Upper lobe of left lung (tissue), 6 donors: Measurements from ENCODE around the gene SLC25A25. TPM values are rescaled to one million over a fixed set of nuclear protein-coding genes. Genes with fewer than 3 reads are reported as not detected.

Experiments used
- ATAC-seq, 2 donors: fragments of 200-7000 bp; cut with Tn5 transposase; one replicate each; pipeline ENCODE4 v1.9.1; 2022; ENCODE audit warnings: mild to moderate bottlenecking in 2 of 2, moderate library complexity in 2 of 2; ENCODE audit not compliant: low FRiP score in 2 of 2
- DNase-seq, 2 donors: peaks; one replicate each; pipeline ENCODE4 v3.0.0-alpha.2; 2019 to 2020
- H3K27ac ChIP-seq, 4 donors: fragments of 200-600 bp; sonication (generic); one replicate each; pipeline ENCODE4 v1.5.1; 2016 to 2019
- H3K27me3 ChIP-seq, 4 donors: fragments of 200-600 bp; sonication (generic); one replicate each; pipeline ENCODE4 v1.5.1; 2017 to 2019
- H3K36me3 ChIP-seq, 4 donors: fragments of 200-600 bp; sonication (generic); one replicate each; pipeline ENCODE4 v1.5.1; 2016 to 2019
- H3K4me1 ChIP-seq, 4 donors: fragments of 200-600 bp; sonication (generic); one replicate each; pipeline ENCODE4 v1.5.1; 2018 to 2019
- H3K4me3 ChIP-seq, 4 donors: fragments of 200-600 bp; sonication (generic); one replicate each; pipeline ENCODE4 v1.5.1; 2017 to 2019; ENCODE audit warnings: mild to moderate bottlenecking in 2 of 4, moderate library complexity in 1 of 4
- H3K9me3 ChIP-seq, 4 donors: fragments of 200-600 bp; sonication (generic); one replicate each; pipeline ENCODE4 v1.5.1; 2018 to 2019
- EP300 ChIP-seq, 4 donors: sonication (generic); formaldehyde crosslinking; IDR thresholded peaks; one replicate each; pipeline ENCODE4 v1.5.1; 2017; ENCODE audit warnings: antibody characterized with exemption in 4 of 4, control low read depth in 2 of 4
- POLR2A ChIP-seq, 4 donors: fragments of 450-650 bp; IDR thresholded peaks; one replicate each; pipeline ENCODE4 v1.5.1; 2016 to 2017; ENCODE audit warnings: antibody characterized with exemption in 4 of 4, mild to moderate bottlenecking in 2 of 4
- POLR2AphosphoS5 ChIP-seq, 2 donors: sonication (generic); formaldehyde crosslinking; IDR thresholded peaks; one replicate each; pipeline ENCODE4 v1.5.1; 2017; ENCODE audit warnings: antibody characterized with exemption in 2 of 2
- WGBS, 2 donors: methylation state at CpG; one replicate each; pipeline ENCODE4 v1.1.5; 2017 to 2018; 5-methylcytosine and 5-hydroxymethylcytosine counted together
- total RNA-seq, 6 donors: library from RNA; depleted of rRNA in 4 of 6; stranded (reverse); fragments of >200 nt in 4 of 6; gene quantifications; one replicate each; pipeline versions ENCODE4 v1.1.0 to v1.2.1, GENCODE V29; 2016 to 2021
- TF ChIP-seq, protein P1 (sequence below), 6 experiments: fragments of 450-650 bp in 4 of 6; fragments of 200-600 bp in 2 of 6; sonication (generic) in 2 of 6; IDR thresholded peaks; one replicate each; pipeline ENCODE4 v1.5.1; 2016 to 2019; ENCODE audit warnings: antibody characterized with exemption in 6 of 6
- donor health status: DM: no; HTN: no; CAD: no; lungs with moderate emphysema.
- donor health status: DM: no; HTN: yes; CAD: no; lungs with severe emphysema.

The SLC25A25 gene
- total RNA-seq, 6 donors from 2014 or later = 23.6 to 40.2 (median 33.7) TPM

GRCh38 chr9:128024761-128025308 is 43.2 kb upstream of the SLC25A25 start:
- Histone ChIP-seq H3K27me3 (no peaks in the 10 kb centered on the region), H3K27ac (peak overlapping the region in 1 of 4 donors; percentile 61), H3K4me3 (no peak overlapping the region), H3K36me3 (no peaks in the 10 kb centered on the region), H3K9me3 (no peaks in the 10 kb centered on the region), H3K4me1 (peaks cover 0 to 12% (median 4%) of the 10 kb centered on the region in 4 donors)
- 72 to 74% methylated on average over 5 of the region's 5 CpGs for WGBS, 2 donors
- TF ChIP-seq EP300 (IDR thresholded peaks at IDR 0.05) (no peak), POLR2AphosphoS5 (IDR thresholded peaks at IDR 0.05) (no peak)
- DNase-seq = no peak
- no peak for ATAC-seq

DNA sequence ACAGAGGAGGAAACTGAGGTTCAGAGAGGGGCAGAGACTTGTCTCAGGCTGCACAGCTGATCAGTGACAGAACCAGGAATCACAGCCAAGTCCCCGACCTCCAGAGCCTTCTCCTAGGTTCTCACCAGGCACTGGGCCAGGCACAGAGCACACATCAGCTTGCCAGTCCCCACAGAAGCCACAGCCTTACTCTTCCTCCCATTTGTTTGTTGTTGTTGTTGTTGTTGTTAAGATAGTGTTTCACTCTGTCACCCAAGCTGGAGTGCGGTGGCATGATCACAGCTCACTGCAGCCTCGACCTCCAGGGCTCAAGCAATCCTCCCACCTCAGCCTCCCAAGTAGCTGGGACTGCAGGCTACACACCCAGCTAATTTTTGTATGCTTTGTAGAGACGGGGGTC is 42.3 kb upstream of the SLC25A25 start:
- Histone ChIP-seq H3K27me3 (no peaks in the 10 kb centered on the region), H3K4me3 (no peak overlapping the region), H3K9me3 (no peaks in the 10 kb centered on the region), H3K36me3 (no peaks in the 10 kb centered on the region), H3K4me1 (peaks cover 0 to 12% (median 4%) of the 10 kb centered on the region in 4 donors), H3K27ac (peak overlapping the region in 2 of 4 donors; percentile 42 to 61)
- DNase-seq = no peak
- WGBS, 2 donors = 64 to 71% methylated on average over 3 to 4 of the region's 4 CpGs
- TF ChIP-seq POLR2AphosphoS5 (IDR thresholded peaks at IDR 0.05) (no peak), EP300 (IDR thresholded peaks at IDR 0.05) (no peak), POLR2A (IDR thresholded peaks at IDR 0.05) (no peak)
- TF ChIP-seq, protein P1, sequence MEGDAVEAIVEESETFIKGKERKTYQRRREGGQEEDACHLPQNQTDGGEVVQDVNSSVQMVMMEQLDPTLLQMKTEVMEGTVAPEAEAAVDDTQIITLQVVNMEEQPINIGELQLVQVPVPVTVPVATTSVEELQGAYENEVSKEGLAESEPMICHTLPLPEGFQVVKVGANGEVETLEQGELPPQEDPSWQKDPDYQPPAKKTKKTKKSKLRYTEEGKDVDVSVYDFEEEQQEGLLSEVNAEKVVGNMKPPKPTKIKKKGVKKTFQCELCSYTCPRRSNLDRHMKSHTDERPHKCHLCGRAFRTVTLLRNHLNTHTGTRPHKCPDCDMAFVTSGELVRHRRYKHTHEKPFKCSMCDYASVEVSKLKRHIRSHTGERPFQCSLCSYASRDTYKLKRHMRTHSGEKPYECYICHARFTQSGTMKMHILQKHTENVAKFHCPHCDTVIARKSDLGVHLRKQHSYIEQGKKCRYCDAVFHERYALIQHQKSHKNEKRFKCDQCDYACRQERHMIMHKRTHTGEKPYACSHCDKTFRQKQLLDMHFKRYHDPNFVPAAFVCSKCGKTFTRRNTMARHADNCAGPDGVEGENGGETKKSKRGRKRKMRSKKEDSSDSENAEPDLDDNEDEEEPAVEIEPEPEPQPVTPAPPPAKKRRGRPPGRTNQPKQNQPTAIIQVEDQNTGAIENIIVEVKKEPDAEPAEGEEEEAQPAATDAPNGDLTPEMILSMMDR (IDR thresholded peaks at IDR 0.05) = no peak
- ATAC-seq = no peak

DNA sequence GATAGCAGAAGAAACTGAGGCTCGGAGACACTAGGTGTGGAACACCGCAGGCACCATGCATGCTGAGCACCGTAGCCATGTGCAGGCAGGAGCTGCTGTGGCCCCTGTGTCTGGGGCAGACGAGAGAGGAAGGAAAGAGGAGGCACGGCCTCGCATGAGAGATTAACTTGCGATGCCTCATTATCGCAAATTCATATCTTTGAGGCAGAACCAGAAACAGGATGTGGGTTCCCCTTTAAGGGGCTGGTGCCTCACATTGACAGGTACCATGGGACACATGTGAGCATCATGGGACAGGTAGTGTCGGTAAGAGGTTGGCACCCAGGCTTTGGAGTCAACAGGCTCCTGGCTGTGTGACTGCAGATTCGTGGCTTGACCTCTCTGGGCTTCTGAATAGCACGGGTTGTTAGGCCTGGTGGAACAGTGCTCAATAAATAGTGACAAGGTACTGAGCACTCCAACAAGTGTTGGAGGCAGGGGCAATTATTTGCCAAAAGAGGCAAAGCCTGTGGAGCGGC is 41.7 kb upstream of the SLC25A25 start:
- peak; percentile 26 to 50 for ATAC-seq
- Histone ChIP-seq H3K27ac (peak overlapping the region; percentile 54 to 80 (median 70)), H3K4me3 (no peak overlapping the region), H3K4me1 (peaks cover 0 to 12% (median 4%) of the 10 kb centered on the region in 4 donors), H3K36me3 (no peaks in the 10 kb centered on the region), H3K9me3 (no peaks in the 10 kb centered on the region), H3K27me3 (no peaks in the 10 kb centered on the region)
- TF ChIP-seq POLR2AphosphoS5 (IDR thresholded peaks at IDR 0.05) (peak in 1 of 2 donors; percentile 36), POLR2A (IDR thresholded peaks at IDR 0.05) (peak in 1 of 4 donors; percentile 27), EP300 (IDR thresholded peaks at IDR 0.05) (peak in 1 of 4 donors; percentile 23)
- TF ChIP-seq, protein P1 (IDR thresholded peaks at IDR 0.05) = no peak
- WGBS, 2 donors = 72 to 74% methylated on average over 12 of the region's 12 CpGs
- peak in 1 of 2 donors; percentile 31 for DNase-seq

DNA sequence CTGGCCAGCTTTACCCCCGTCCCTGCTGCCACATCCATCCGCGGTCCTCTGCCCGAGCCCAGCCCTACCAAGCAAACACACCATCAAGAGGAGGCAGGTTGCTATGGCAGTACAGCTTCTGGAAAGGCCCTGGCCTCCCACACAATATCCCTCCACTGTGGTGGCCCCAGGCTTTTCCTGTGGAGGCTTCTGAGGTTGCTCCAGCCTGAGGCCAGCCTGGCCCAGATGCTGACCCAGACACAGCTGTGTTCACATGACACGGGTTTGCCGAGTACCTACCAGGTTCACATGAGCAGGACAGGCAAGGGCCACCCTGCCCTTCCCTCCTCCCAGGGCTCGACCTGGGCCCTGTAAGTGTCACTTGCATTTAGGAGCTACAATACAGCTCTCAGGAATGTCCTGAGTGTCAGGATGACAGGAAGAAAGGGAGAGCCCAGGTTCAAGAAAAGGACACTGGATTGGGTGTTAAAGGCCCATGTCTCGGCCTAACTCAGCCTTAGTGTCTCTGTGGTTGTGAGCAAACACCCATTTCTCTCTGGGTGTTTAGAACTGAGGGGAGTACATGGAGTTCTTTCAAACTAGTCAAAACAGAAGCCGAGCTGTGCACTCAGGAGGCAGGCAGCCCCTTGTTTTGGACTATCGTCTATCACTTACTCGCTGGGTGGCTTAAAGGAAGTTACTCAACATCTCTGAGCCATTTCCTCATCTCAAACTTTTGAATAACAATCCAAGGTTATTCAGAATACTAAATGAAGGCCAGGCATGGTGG is 41.1 kb upstream of the SLC25A25 start:
- peaks cover 0 to 12% (median 4%) of the 10 kb centered on the region in 4 donors for H3K4me1 ChIP-seq
- H3K27me3 ChIP-seq = no peaks in the 10 kb centered on the region
- H3K9me3 ChIP-seq = no peaks in the 10 kb centered on the region
- 56 to 61% methylated on average over 11 of the region's 11 CpGs for WGBS, 2 donors
- DNase-seq (peak in 1 of 2 donors; percentile 27), ATAC-seq (peak; percentile 23 to 35)
- H3K27ac ChIP-seq = peak overlapping the region; percentile 54 to 80 (median 70)
- peak in 1 of 4 donors; percentile 18 for TF ChIP-seq POLR2A (IDR thresholded peaks at IDR 0.05)
- TF ChIP-seq, protein P1 (IDR thresholded peaks at IDR 0.05) = no peak
- no peak overlapping the region for H3K4me3 ChIP-seq
- no peaks in the 10 kb centered on the region for H3K36me3 ChIP-seq

- no peak for ATAC-seq
- WGBS, 2 donors = 81% methylated on average over 4 of the region's 4 CpGs
- peak overlapping the region in 1 of 4 donors; percentile 54 for H3K27ac ChIP-seq
Observed at GRCh38 chr9:128027705-128028104, 40.3 kb upstream of the SLC25A25 start.

More at GRCh38 chr9:128027705-128028104, 40.3 kb upstream of the SLC25A25 start:
- peaks cover 0 to 12% (median 4%) of the 10 kb centered on the region in 4 donors for H3K4me1 ChIP-seq
- TF ChIP-seq EP300 (IDR thresholded peaks at IDR 0.05) (no peak), POLR2A (IDR thresholded peaks at IDR 0.05) (no peak), POLR2AphosphoS5 (IDR thresholded peaks at IDR 0.05) (no peak)
- no peaks in the 10 kb centered on the region for H3K36me3 ChIP-seq
- DNase-seq = no peak
- H3K9me3 ChIP-seq = no peaks in the 10 kb centered on the region
- no peaks in the 10 kb centered on the region for H3K27me3 ChIP-seq
- H3K4me3 ChIP-seq = no peak overlapping the region
